AG04450 (cell line): ENCODE data around the gene TCF7L1. TPM values are rescaled to one million over a fixed set of nuclear protein-coding genes. Genes with fewer than 3 reads are reported as not detected.

Experiments used
- CTCF ChIA-PET: fragments of 300-600, 350-600 bp; formaldehyde crosslinking; extraction: SDS; loops from one replicate; lab custom pipeline; 2022; ENCODE audit warnings: antibody characterized with exemption, inconsistent platforms; lab: Charles Lee
- POLR2A ChIA-PET: fragments of 350-600 bp; formaldehyde crosslinking; extraction: SDS; loops from one replicate; lab custom pipeline; 2021; ENCODE audit warnings: antibody characterized with exemption, inconsistent platforms; lab: Yijun Ruan, JAX
- DNase-seq: peaks from one replicate; pipeline ENCODE4 v3.0.0-alpha.2; 2011; ENCODE audit warnings: low read depth, low spot score
- H3K27ac ChIP-seq: one replicate; pipeline ENCODE4 v1.5.1; 2012; ENCODE audit warnings: low read depth, low read length, control low read depth
- H3K27me3 ChIP-seq: one replicate; pipeline ENCODE4 v1.6.0; 2012; ENCODE audit warnings: low read length; ENCODE audit not compliant: control insufficient read depth, insufficient read depth
- H3K4me3 ChIP-seq: 2 replicates; pipeline ENCODE4 v1.5.1; 2011; ENCODE audit warnings: mild to moderate bottlenecking, low read depth, low read length, control low read depth
- H3K9me3 ChIP-seq: 2 replicates; pipeline ENCODE4 v1.5.1; 2012; ENCODE audit warnings: low read length; ENCODE audit not compliant: control insufficient read depth, insufficient read depth
- polyA plus RNA-seq: library from polyadenylated mRNA; depleted of rRNA; stranded (reverse); fragments of >200 nt; gene quantifications from 2 replicates; pipeline ENCODE4 v1.2.3, GENCODE V29; 2011
- TF ChIP-seq, protein P1 (sequence below): IDR thresholded peaks from 2 replicates; pipeline ENCODE4 v1.5.1; 2011; ENCODE audit warnings: low read depth, low read length, control low read depth, inconsistent platforms

Gene TCF7L1
- polyA plus RNA-seq, 1 experiment, result 2.7 TPM

DNA sequence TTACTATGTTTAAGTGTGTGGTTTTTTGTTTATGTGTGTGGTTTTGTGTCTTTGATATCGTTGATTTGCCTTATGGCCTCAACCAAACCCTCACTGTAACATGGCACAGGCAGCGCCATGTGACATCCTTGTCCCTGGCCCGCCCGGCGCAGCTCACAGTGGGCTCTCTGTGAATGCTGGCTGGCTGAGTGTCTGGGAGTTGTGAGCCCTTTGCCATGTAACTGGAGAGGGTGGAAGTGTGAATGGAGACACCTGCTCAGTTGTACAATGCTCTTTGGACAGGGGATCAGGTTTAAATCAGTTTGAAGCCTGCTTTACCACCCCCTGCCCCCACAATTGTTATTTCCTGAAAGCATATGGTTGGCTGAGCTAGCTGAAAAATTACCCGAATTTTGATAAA, 41.8 kb downstream of the TCF7L1 start:
- POLR2A ChIA-PET, result no interaction called here
- TF ChIP-seq, protein P1, sequence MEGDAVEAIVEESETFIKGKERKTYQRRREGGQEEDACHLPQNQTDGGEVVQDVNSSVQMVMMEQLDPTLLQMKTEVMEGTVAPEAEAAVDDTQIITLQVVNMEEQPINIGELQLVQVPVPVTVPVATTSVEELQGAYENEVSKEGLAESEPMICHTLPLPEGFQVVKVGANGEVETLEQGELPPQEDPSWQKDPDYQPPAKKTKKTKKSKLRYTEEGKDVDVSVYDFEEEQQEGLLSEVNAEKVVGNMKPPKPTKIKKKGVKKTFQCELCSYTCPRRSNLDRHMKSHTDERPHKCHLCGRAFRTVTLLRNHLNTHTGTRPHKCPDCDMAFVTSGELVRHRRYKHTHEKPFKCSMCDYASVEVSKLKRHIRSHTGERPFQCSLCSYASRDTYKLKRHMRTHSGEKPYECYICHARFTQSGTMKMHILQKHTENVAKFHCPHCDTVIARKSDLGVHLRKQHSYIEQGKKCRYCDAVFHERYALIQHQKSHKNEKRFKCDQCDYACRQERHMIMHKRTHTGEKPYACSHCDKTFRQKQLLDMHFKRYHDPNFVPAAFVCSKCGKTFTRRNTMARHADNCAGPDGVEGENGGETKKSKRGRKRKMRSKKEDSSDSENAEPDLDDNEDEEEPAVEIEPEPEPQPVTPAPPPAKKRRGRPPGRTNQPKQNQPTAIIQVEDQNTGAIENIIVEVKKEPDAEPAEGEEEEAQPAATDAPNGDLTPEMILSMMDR, result no peak
- no peaks in the 10 kb centered on the region for H3K9me3 ChIP-seq
- H3K27ac ChIP-seq, result no peak overlapping the region
- CTCF ChIA-PET, result no interaction called here
- no peaks in the 10 kb centered on the region for H3K27me3 ChIP-seq
- no peak overlapping the region for H3K4me3 ChIP-seq
- DNase-seq, result no peak

DNA sequence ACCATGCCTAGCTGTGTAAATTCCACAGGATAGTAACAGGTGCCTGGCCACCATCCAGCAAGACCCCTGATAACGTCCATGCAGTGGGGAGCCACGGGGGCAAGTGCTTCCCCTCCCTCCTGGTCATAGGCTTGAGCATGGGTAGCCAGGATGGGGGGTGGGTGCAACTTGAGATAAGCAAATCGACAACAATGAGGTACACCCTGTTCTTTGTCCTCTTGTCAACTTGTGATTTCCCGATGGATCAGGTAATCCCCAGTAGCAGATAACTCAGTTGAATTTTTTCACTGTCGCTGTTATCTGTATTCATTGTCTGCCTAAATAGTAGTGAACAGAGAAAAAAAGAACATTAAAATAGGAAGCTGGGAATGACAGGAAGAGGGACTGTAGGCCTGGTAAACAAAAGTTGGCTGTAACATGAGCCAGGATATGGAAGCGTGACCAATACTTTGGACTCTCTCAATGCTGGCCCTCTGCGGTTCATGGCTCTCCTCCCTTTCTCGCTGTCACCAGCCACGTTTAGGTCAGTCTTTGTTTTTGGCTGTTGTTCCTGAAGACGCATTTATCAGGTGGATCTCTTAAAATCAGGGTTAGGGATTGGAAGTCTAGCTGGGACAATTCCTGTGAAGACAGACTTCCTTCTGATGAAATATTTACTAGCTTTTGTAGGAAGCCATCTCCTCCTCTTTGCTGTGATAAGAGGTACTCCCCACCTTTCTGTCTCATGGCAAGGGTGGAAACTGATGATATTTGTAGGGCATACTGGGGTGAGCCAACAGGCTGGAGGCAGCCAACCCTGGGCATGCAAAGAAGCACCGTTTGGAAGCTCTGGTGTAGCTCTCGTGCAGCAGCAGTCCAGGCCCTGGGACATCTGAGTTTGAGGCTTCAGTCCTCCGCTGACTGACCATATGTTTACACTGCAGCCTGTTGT, 42.4 kb downstream of the TCF7L1 start:
- POLR2A ChIA-PET, result no interaction called here
- H3K27ac ChIP-seq, result no peak overlapping the region
- no peaks in the 10 kb centered on the region for H3K27me3 ChIP-seq
- DNase-seq, result no peak
- H3K4me3 ChIP-seq, result no peak overlapping the region
- CTCF ChIA-PET, result interaction anchor here (0.9 to 1.2 kb wide), 3 partner anchors 10 to 110 kb away, joined by 3 to 5 read pairs (median 4); no protein-coding TSS in a partner anchor
- TF ChIP-seq, protein P1, result no peak
- H3K9me3 ChIP-seq, result no peaks in the 10 kb centered on the region

DNA sequence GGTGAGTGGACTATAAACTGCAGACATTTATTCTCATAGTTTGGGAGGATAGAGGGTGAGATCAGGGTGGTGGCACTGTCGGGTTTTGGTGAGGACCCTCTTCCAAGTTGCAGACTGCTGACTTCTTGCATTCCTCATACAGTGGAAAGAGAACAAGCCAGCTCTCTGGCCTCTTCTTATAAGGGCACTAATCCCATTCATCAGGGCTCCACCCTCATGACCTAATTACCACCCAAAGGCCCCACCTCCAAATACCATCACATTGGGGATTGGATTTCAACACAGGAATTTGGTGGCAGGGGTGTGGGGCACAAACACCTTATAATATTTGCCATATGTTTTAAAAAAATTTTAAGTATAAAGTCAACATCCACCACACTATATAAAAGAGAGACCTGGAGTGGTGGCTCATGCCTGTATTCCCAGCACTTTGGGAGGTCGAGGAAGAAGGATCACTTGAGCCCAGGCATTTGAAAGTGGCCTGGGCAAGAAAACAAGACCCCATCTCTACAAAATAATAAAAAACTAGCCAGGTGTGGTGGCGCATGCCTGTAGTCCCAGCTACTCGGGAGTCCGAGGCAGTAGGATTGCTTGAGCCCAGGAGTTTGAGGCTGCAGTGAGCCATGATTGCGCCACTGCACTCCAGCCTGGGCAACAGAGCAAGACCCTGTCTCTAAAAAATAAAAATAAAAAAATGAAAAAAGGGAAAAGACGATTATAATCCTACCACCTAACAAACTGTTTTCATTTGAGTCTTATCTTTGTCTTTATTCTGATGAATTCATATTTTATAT, 44.0 kb downstream of the TCF7L1 start:
- DNase-seq, result no peak
- CTCF ChIA-PET, result no interaction called here
- TF ChIP-seq, protein P1, result no peak

DNA sequence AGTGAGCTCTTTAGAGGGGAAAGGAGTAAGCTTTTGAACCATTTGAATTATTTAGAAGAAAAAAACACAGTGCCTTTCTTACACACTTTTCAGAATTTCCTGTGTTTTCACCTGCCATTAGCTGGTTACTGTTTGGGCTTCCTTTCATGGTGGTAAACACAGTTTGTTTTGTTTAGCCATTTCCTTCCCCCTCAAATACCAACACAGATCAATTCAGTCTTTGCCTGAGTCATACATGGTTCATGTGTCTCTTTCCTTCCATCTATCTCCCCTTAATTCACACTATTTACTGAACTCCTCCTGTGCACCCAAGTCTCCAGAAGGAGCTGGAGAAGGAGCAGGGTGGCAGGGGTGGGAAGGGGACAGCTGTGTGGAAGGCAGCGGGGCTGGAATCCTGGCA, 45.0 kb downstream of the TCF7L1 start:
- Histone ChIP-seq H3K4me3 (no peak overlapping the region), H3K9me3 (no peaks in the 10 kb centered on the region), H3K27ac (no peak overlapping the region), H3K27me3 (no peaks in the 10 kb centered on the region)
- TF ChIP-seq, protein P1, result no peak
- ChIA-PET CTCF (interaction anchor here (1.6 kb wide), 1 partner anchor 122 kb away, joined by 3 read pairs; no protein-coding TSS in a partner anchor), POLR2A (no interaction called here)
- DNase-seq, result no peak

More for the DNA sequence above, 44.0 kb downstream of the TCF7L1 start:
- Histone ChIP-seq H3K27me3 (no peaks in the 10 kb centered on the region), H3K27ac (no peak overlapping the region), H3K9me3 (no peaks in the 10 kb centered on the region), H3K4me3 (no peak overlapping the region)
- POLR2A ChIA-PET, result no interaction called here
